Hematopoietic multipotent progenitor cell treated with erythropoietin and hydrocortisone succinate and interleukin-3 and kit ligand, for 17 days (in vitro differentiated cells): ENCODE data around the gene PPP1CC.
A peak's percentile ranks its signal among the peaks of the same experiment; 100 is the strongest.
"Not testable (repeated sequence)": the region's sequence is repeated elsewhere in the genome, so short reads cannot be mapped to it uniquely, and the experiment has no call there.

ENCODE experiments used
- DNase-seq: peaks from one replicate; pipeline ENCODE4 v3.0.0-alpha.2; 2015; ENCODE audit warnings: low spot score

PPP1CC gene

GRCh38 chr12:110742718-110743570 is at the start of gene PPP1CC:
Gene PPP1CC (minus strand): TSS chr12:110742891. CDS start chr12:110742707, 184 bp downstream.
- DNase-seq: peak; percentile 92

GRCh38 chr12:110791589-110791988 is 48.9 kb upstream of the PPP1CC start:
- DNase-seq: no peak

- no peak for DNase-seq
Measured at GRCh38 chr12:110790301-110790700, 47.6 kb upstream of the PPP1CC start.

DNA sequence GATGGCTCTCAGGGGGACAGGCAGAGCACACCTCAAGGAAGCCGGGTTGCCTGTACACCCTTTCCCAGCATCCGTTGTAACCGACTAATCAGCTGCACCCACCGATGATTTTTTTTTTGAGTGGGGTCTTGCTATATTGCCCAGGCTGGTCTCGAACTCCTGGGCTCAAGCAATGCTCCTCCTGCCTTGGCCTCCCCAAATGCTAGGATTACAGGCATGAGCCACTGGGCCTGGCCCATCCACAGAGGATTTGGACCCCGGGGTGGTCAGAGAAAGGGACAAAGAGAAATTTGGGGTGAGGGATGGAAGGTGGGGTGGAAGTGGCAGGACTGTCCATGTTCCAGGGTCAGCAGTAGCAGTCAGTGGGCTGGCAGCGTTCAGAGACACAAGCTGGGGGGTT is 43.3 kb upstream of the PPP1CC start:
- DNase-seq: no peak

DNA sequence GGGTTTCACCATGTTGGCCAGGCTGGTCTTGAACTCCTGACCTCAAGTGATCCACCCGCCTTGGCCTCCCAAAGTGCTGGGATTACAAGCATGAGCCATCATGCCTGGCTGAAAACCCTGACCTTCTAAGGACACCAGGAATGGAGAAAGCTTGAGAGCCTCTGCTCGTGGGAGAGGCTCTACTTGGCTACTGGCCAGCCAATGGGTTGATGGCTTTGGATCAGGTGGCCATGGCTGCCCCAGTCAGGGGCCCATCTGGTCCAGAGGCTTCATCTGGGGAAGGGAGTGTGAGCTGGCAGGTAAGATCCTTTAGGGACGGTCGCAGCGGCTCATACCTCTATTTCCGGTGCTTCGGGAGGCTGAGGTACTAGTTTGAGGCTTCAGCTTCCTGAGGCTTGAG is 42.5 kb upstream of the PPP1CC start:
- DNase-seq: no peak

GRCh38 chr12:110782922-110783321 is 40.2 kb upstream of the PPP1CC start:
- no peak for DNase-seq

DNA sequence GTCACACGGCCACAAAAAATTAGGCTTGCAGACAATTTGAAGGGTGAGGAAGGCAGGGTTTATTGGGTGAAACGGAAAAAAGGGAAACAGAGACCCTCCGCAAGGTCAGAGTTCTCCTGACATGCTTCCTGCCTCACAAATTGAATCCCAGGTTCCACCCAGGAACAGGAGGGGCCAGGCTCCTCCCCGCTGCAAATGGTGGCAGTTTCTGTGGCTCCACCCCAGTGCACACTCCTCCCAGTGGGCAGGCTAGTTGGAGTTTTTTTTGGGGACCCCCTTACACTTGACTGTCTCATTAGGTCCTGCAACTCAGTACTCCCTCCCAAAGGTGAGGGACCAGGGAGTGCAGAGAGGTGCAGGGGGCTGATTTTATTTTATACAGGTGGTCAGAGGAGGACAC is 39.4 kb upstream of the PPP1CC start:
- DNase-seq: no peak

GRCh38 chr12:110780448-110780847 is 37.8 kb upstream of the PPP1CC start:
- DNase-seq: no peak

GRCh38 chr12:110778833-110779577 is 36.3 kb upstream of the PPP1CC start:
- no peak for DNase-seq

- no peak for DNase-seq
Measured at GRCh38 chr12:110776410-110776809, 33.7 kb upstream of the PPP1CC start.

GRCh38 chr12:110775997-110776396 is 33.3 kb upstream of the PPP1CC start:
- DNase-seq: no peak

DNA sequence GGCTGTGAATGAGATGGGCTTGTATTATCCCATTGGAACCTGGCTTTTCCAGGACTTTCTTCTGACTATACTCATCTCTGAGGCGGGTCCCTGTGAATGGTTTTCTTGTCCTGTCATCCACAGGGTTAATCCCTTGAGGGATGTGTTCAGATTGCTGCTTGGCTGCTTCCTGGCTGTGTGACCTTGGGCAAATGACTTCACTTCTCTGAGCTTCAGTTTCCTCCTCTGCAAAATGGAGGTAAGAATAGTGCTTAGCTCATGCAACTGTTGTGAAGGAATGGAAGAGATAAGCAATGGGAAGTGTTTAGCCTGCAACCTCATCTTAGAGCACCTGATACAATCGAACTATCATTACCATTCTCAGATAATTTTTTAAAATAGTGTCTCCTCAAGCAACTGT is 32.1 kb upstream of the PPP1CC start:
- no peak for DNase-seq

GRCh38 chr12:110768960-110769359 is 26.3 kb upstream of the PPP1CC start:
- DNase-seq: no peak

DNA sequence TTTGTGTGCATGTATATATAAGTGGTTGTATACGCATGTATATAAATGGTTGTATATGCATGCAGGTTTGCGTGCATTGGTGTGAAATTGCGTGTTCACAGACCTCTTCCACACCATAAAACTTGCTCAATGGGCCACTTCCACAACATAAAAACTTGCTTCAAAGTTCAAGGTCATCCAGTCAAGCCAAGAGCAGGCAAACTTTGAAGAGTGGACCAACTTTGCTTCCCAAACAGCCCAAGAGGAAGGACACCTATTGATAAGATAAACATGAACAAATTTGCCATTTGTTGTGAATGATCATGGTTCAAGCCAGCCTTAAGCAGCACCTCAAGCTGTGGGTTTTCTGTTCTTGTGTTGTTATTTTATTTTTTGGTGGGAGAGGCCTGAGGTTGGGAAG is 25.2 kb upstream of the PPP1CC start:
- no peak for DNase-seq

DNA sequence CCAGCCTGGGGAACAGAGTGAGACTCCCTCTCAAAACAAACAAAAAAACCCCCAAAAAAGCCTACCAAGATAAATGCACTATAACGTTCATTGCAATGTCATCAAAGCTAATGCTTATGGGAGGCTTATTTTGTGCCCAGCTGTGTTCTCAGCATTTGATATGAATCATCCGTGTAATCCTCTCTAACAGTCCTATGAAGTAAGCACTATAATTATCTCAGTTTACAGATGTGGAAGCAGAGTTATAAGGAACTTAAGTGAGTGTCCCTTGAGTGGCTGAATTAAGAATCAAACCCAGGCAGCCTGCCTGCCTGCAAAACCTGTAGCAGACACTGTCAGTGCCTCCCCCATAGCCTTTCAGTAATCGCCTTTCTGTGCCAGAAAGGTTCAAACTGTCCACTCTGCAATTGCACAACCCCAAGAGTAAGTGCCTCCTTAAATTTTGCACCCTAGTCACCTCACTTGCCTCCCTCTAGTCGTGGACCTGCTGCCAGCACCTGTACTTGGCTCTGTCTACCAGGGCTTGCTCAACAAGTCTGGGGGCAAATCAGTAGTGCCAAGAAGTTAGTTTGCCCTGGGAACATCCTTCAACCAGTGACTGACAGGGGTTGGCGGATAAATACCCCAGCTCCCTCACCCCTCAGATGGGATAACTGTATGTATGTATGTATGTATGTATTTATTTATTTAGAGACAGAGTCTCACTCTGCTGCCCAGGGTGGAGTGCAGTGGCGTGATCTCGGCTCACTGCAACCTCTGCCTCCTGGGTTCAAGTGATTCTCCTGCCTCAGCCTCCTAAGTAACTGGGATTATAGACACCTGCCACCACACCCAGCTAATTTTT is 23.8 kb upstream of the PPP1CC start:
- DNase-seq: no peak

GRCh38 chr12:110765572-110765971 is 22.9 kb upstream of the PPP1CC start:
- DNase-seq: not testable (repeated sequence)

GRCh38 chr12:110765111-110765510 is 22.4 kb upstream of the PPP1CC start:
- DNase-seq: no peak

GRCh38 chr12:110763583-110763982 is 20.9 kb upstream of the PPP1CC start:
- no peak for DNase-seq

GRCh38 chr12:110762891-110763290 is 20.2 kb upstream of the PPP1CC start:
- no peak for DNase-seq

GRCh38 chr12:110760204-110760609 is 17.5 kb upstream of the PPP1CC start:
- no peak for DNase-seq

- DNase-seq: no peak
Measured at GRCh38 chr12:110758922-110759321, 16.2 kb upstream of the PPP1CC start.

- no peak for DNase-seq
Measured at GRCh38 chr12:110756611-110757010, 13.9 kb upstream of the PPP1CC start.
